Tibial artery (tissue), 4 donors: Measurements from ENCODE around the gene ANKRD55.
"Not testable (repeated sequence)": the region's sequence is repeated elsewhere in the genome, so short reads cannot be mapped to it uniquely, and the experiment has no call there.

Experiments
- DNase-seq, 2 donors: peaks; one replicate each; pipeline ENCODE4 v3.0.0-alpha.2; 2019
- H3K27ac ChIP-seq, 2 donors: fragments of 200-600 bp; sonication (generic) in 1 of 2; 1 replicate in 1 of 2; 2 replicates in 1 of 2; pipeline ENCODE4 v1.5.1; 2018 to 2019; ENCODE audit warnings: mild to moderate bottlenecking in 1 of 2
- H3K27me3 ChIP-seq, 2 donors: fragments of 200-600 bp; sonication (generic) in 1 of 2; one replicate each; pipeline versions ENCODE4 v1.5.1 to v1.6.0; 2016 to 2019
- H3K36me3 ChIP-seq, 3 donors: fragments of 200-600 bp; sonication (generic) in 2 of 3; one replicate each; pipeline ENCODE4 v1.5.1; 2016 to 2019; ENCODE audit warnings: mild to moderate bottlenecking in 2 of 3
- H3K4me1 ChIP-seq, 4 donors: fragments of 200-600 bp; sonication (generic) in 2 of 4; 1 replicate in 3 of 4; 2 replicates in 1 of 4; pipeline ENCODE4 v1.5.1; 2016 to 2019
- H3K4me3 ChIP-seq, 2 donors: fragments of 200-600 bp; sonication (generic) in 1 of 2; 1 replicate in 1 of 2; 2 replicates in 1 of 2; pipeline ENCODE4 v1.5.1; 2018 to 2019; ENCODE audit warnings: mild to moderate bottlenecking in 2 of 2
- H3K9me3 ChIP-seq, 3 donors: fragments of 200-600 bp; sonication (generic) in 1 of 3; one replicate each; pipeline ENCODE4 v1.5.1; 2016 to 2019
- CTCF ChIP-seq, 2 experiments: fragments of 200-600 bp in 1 of 2; fragments of 450-650 bp in 1 of 2; IDR thresholded peaks; one replicate each; pipeline ENCODE4 v1.5.1; 2017 to 2019; ENCODE audit warnings: antibody characterized with exemption in 2 of 2, mild to moderate bottlenecking in 1 of 2, moderate library complexity in 1 of 2
- intact Hi-C: fragments of 100-400 bp; cut with DNase I; formaldehyde crosslinking; loops from one replicate; pipeline ENCODE4 v1.15.0; 2023; ENCODE audit warnings: low total_unique reads

The ANKRD55 gene

DNA sequence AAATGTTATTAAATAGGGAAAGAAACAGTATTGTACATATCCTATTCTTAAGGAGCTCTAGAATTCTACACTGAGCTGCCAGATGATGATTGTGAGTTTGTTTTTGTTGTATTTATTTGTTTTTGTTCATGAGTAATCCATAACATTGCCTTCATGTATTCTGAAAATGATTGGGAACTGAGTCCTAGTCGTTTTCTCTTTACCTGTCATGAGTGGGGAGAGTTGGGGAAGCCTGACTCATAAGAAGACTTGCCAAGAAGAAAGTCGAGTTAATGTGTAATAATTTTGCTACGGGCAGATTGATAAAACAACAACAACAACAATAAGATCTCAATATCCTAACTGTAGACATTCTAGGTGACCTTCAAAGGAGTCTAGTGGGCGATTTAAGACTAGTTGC lies 103.8 kb downstream of the ANKRD55 start:
- no peaks in the 10 kb centered on the region for H3K27me3 ChIP-seq
- no peak for TF ChIP-seq CTCF (IDR thresholded peaks at IDR 0.05)
- DNase-seq, result no peak
- H3K9me3 ChIP-seq, result no peaks in the 10 kb centered on the region
- intact Hi-C loops, result no loop called here
- no peak overlapping the region for H3K27ac ChIP-seq
- no peak overlapping the region for H3K4me3 ChIP-seq
- H3K4me1 ChIP-seq, result no peaks in the 10 kb centered on the region
- H3K36me3 ChIP-seq, result no peaks in the 10 kb centered on the region

DNA sequence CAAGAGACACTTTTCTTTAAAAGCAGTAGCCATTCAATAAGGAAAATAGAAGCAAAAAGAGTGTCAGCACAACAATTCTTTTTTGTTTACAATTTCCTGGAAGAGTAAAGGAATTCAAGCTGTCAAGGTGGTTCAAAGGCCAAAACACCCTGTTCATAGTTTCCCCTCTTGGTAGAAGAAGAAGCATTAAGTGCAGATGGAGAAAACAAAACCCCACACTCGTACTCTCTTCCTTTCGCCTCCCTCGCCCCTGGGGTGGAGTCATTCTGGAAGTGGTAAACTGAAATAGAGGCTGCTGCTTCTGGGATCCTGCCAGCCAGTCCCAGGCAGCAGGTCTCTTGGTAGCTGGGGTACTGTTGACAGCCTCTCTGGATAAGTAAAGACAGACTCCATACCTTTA lies 105.0 kb downstream of the ANKRD55 start:
- Histone ChIP-seq H3K4me3 (no peak overlapping the region), H3K9me3 (no peaks in the 10 kb centered on the region), H3K36me3 (no peaks in the 10 kb centered on the region), H3K27ac (no peak overlapping the region), H3K4me1 (no peaks in the 10 kb centered on the region), H3K27me3 (no peaks in the 10 kb centered on the region)
- intact Hi-C loops, result no loop called here
- TF ChIP-seq CTCF (IDR thresholded peaks at IDR 0.05), result no peak
- no peak for DNase-seq

GRCh38 chr5:56126487-56127179 lies 106.5 kb downstream of the ANKRD55 start:
- no peaks in the 10 kb centered on the region for H3K27me3 ChIP-seq
- intact Hi-C loops, result no loop called here
- no peak overlapping the region for H3K27ac ChIP-seq
- no peaks in the 10 kb centered on the region for H3K4me1 ChIP-seq
- no peaks in the 10 kb centered on the region for H3K9me3 ChIP-seq
- no peak for DNase-seq
- TF ChIP-seq CTCF (IDR thresholded peaks at IDR 0.05), result no peak
- H3K4me3 ChIP-seq, result no peak overlapping the region
- H3K36me3 ChIP-seq, result no peaks in the 10 kb centered on the region

DNA sequence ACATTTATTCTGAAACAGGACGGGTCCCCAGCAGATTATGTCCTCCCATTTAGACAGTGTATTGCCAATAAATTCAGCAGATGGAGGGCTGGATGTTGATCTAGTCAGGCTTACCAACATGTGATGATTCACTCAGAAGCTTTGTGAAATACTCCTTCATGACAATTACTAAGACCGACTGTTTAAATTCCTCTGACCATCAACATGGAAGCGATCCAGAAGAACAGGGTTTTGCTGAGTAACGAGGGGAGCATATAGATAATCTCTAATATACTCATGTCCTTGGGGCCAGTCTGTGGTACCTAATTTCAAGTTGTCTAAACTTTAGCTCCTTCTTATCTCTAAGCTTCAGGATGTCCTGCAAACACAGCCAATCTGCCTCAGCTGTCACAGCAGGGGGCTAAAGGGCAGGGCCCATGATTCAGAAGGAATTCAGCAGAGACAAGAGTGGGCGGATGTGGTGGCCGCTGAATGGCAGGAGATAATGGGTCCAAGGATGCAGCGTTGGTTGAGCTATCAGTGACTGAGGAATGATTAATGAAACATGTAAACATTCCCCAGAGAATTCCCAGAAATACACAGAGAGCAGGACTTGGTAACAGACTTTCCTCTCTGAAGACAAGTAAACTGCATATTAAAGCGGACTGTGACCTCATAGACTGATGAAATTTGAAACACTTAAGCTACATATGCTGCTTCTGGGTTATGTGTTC lies 109.4 kb downstream of the ANKRD55 start:
- no peaks in the 10 kb centered on the region for H3K9me3 ChIP-seq
- no peak overlapping the region for H3K27ac ChIP-seq
- no peaks in the 10 kb centered on the region for H3K36me3 ChIP-seq
- peak; percentile 37 to 71 for DNase-seq
- TF ChIP-seq CTCF (IDR thresholded peaks at IDR 0.05), result no peak
- intact Hi-C loops, result no loop called here
- H3K4me3 ChIP-seq, result no peak overlapping the region
- H3K27me3 ChIP-seq, result no peaks in the 10 kb centered on the region
- H3K4me1 ChIP-seq, result no peaks in the 10 kb centered on the region

DNA sequence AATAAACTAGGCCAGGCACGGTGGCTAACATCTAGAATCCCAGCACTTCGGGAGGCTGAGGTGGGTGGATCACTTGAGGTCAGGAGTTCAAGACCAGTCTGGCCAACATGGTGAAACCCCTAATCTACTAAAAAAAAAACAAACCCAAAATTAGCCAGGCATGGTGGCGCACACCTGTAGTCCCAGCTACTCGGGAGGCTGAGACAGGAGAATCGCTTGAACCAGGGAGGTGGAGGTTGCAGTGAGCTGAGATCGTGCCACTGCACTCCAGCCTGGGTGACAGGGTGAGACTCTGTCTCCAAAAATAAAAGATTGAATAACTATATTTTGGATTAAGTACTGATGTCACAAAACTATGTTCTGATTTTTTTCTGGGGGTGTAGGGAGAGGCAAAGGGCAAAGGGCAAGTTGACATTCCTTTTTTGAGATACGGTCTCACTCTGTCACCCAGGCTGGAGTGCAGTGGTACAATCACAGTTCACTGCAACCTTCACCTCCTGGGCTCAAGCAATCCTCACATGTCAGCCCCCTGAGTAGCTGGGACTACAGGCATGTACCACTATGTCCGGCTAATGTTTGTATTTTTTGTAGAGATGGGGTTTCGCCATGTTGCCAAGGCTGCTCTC lies 110.7 kb downstream of the ANKRD55 start:
- H3K36me3 ChIP-seq, H3K9me3 ChIP-seq, H3K27me3 ChIP-seq, H3K4me1 ChIP-seq, intact Hi-C loops, H3K27ac ChIP-seq, H3K4me3 ChIP-seq, DNase-seq: not testable (repeated sequence)

DNA sequence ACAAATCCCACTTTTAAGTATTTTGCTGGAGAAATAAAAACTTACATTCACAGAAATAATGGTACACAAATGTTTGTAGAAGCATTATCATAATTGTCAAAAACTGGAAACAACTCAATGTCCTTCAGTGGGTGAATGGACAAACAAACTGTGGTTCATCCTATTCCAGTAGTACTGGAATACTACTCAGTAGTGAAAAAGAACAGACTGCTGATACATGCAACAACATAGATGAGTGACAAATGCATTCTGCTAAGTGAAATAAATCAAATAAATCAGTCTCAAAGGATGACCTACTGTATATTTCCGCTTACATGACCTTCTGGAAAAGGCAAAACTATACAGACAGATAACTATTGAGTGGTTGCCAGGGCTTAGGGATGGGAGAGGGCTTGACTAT lies 114.1 kb downstream of the ANKRD55 start:
- H3K9me3 ChIP-seq, result no peaks in the 10 kb centered on the region
- H3K27me3 ChIP-seq, result no peaks in the 10 kb centered on the region
- no peak for TF ChIP-seq CTCF (IDR thresholded peaks at IDR 0.05)
- H3K4me3 ChIP-seq, result no peak overlapping the region
- H3K4me1 ChIP-seq, result no peaks in the 10 kb centered on the region
- H3K36me3 ChIP-seq, result no peaks in the 10 kb centered on the region
- intact Hi-C loops, result no loop called here
- DNase-seq, result no peak
- no peak overlapping the region for H3K27ac ChIP-seq
